ENCODE results near the gene RPL18.

GRCh38 chr19:48573163-48573505 lies 45.8 kb downstream of the RPL18 start:
- no peak for TF ChIP-seq PBX3 (CRISPR knock-in tag; IDR thresholded peaks at IDR 0.05)
- no peak for TF ChIP-seq CTCF (tag by site-specific recombination; IDR thresholded peaks at IDR 0.05)
- TF ChIP-seq ZNF10 (tag by site-specific recombination; IDR thresholded peaks at IDR 0.05) = no peak

Data from HEK293 (cell line).